ENCODE results near the gene KCNN1. TPM values are rescaled to one million over a fixed set of nuclear protein-coding genes. Genes with fewer than 3 reads are reported as not detected.

KCNN1 gene
- total and polyA plus RNA-seq, 4 donors, result 0.14 to 0.60 (median 0.19) TPM; not detected in 1

GRCh38 chr19:17932485-17933338 is 34.2 kb upstream of the KCNN1 start, which contains the start of gene CCDC124:
CCDC124 (plus strand) TSS chr19:17933015; CDS start chr19:17936421, 3,406 bp downstream.
- no peaks in the 10 kb centered on the region for H3K27me3 ChIP-seq (ENCODE audit: control insufficient read depth in 3 of 3, insufficient read depth in 3 of 3, low read length in 2 of 3)
- H3K4me3 ChIP-seq, result peak within 1 kb of the TSS; percentile 71
- no peaks in the 10 kb centered on the region for H3K9me3 ChIP-seq (ENCODE audit: control insufficient read depth in 4 of 4, insufficient read depth in 3 of 4, low read length in 3 of 4)
- H3K4me1 ChIP-seq (ENCODE audit: control insufficient read depth in 5 of 5, insufficient read depth in 5 of 5, low read length in 5 of 5), result peaks cover 0 to 13% (median 4%) of the 10 kb centered on the region in 5 donors
- WGBS, 2 donors, result 0% methylated on average over 58 to 64 of the region's 64 CpGs
- peak; percentile 96 for ATAC-seq (ENCODE audit: insufficient read depth, low FRiP score)
- peaks cover 0 to 10% (median 7%) of the 10 kb centered on the region in 4 donors for H3K36me3 ChIP-seq (ENCODE audit: control insufficient read depth in 4 of 4, insufficient read depth in 4 of 4, low read length in 4 of 4)
- peak within 1 kb of the TSS; percentile 90 to 94 for H3K9ac ChIP-seq (ENCODE audit: insufficient read depth in 1 of 2, low read length in 2 of 2)
- peak within 1 kb of the TSS; percentile 86 to 89 for H3K27ac ChIP-seq (ENCODE audit: low read depth in 1 of 2, low read length in 1 of 2)
- TF ChIP-seq CTCF (IDR thresholded peaks at IDR 0.05; ENCODE audit: control extremely low read depth, extremely low read depth), result peak; percentile 79
- peak; percentile 90 to 95 (median 94) for DNase-seq

DNA sequence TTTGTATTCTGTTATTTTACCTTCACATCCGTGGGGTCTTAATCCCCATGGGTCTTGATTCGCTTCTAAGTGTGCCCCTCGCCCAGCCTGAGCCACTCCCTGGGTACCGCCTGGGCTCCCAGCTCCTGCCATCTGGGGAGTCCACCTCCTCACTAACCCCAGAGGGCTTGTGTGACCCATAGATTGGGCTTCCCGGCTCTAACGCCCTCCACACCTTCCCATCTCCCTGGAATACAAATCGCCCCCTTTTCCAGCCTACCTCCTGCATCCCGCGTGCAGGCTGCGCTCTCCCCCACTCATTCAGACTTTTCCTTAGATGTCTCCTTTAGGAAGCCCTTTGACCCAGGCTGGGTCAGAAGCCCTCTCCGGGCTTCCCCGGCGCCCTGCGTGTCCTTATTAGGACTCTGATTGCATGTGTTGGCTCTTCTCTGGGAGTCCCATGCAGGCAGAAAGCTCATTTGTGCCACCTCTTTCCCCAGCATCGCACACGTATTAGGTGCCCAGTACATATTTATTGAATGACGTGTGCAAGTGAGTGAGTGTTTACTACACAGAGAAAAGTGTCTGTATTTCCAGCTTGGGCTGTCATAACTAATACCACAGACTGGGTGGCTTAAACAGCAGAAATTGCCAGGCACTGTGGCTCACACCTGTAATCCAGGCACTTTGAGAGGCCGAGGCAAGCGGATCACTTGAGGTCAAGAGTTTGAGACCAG is 33.3 kb upstream of the KCNN1 start:
- H3K9me3 ChIP-seq (ENCODE audit: control insufficient read depth in 4 of 4, insufficient read depth in 3 of 4, low read length in 3 of 4), result no peaks in the 10 kb centered on the region
- H3K27me3 ChIP-seq (ENCODE audit: control insufficient read depth in 3 of 3, insufficient read depth in 3 of 3, low read length in 2 of 3), result no peaks in the 10 kb centered on the region
- peaks cover 0 to 14% (median 9%) of the 10 kb centered on the region in 4 donors for H3K36me3 ChIP-seq (ENCODE audit: control insufficient read depth in 4 of 4, insufficient read depth in 4 of 4, low read length in 4 of 4)
- H3K9ac ChIP-seq (ENCODE audit: insufficient read depth in 1 of 2, low read length in 2 of 2), result peak overlapping the region; percentile 82 to 90
- ATAC-seq (ENCODE audit: insufficient read depth, low FRiP score), result peak; percentile 7
- H3K27ac ChIP-seq (ENCODE audit: low read depth in 1 of 2, low read length in 1 of 2), result peak overlapping the region in 1 of 2 donors; percentile 86
- H3K4me3 ChIP-seq, result peak overlapping the region; percentile 71
- TF ChIP-seq CTCF (IDR thresholded peaks at IDR 0.05; ENCODE audit: control extremely low read depth, extremely low read depth), result no peak
- DNase-seq, result no peak
- WGBS, 2 donors, result 21 to 34% methylated on average over 19 of the region's 19 CpGs
- H3K4me1 ChIP-seq (ENCODE audit: control insufficient read depth in 5 of 5, insufficient read depth in 5 of 5, low read length in 5 of 5), result peaks cover 0 to 13% (median 4%) of the 10 kb centered on the region in 5 donors

DNA sequence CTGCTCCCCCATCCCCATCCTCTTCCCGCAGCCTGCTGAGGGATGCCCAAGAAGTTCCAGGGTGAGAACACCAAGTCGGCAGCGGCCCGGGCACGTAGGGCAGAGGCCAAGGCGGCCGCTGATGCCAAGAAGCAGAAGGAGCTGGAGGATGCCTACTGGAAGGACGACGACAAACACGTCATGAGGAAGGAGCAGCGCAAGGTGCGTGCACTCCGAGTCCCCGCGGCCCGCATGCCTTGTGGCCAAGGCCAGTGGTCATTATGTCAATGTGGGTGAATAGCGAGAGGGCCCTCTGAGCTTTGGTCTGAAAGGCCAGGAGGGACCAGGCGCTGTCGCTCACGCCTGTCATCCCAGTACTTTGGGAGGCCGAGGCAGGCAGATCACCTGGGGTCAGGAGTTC is 30.5 kb upstream of the KCNN1 start:
- ATAC-seq (ENCODE audit: insufficient read depth, low FRiP score) (no peak), DNase-seq (no peak)
- no peaks in the 10 kb centered on the region for H3K9me3 ChIP-seq (ENCODE audit: control insufficient read depth in 4 of 4, insufficient read depth in 3 of 4, low read length in 3 of 4)
- no peak for TF ChIP-seq CTCF (IDR thresholded peaks at IDR 0.05; ENCODE audit: control extremely low read depth, extremely low read depth)
- no peak overlapping the region for H3K27ac ChIP-seq (ENCODE audit: low read depth in 1 of 2, low read length in 1 of 2)
- WGBS, 2 donors, result 95 to 96% methylated on average over 21 of the region's 21 CpGs
- peaks cover 0 to 13% (median 4%) of the 10 kb centered on the region in 5 donors for H3K4me1 ChIP-seq (ENCODE audit: control insufficient read depth in 5 of 5, insufficient read depth in 5 of 5, low read length in 5 of 5)
- no peak overlapping the region for H3K9ac ChIP-seq (ENCODE audit: insufficient read depth in 1 of 2, low read length in 2 of 2)
- H3K36me3 ChIP-seq (ENCODE audit: control insufficient read depth in 4 of 4, insufficient read depth in 4 of 4, low read length in 4 of 4), result peaks cover 0 to 18% (median 11%) of the 10 kb centered on the region in 4 donors
- no peak overlapping the region for H3K4me3 ChIP-seq
- H3K27me3 ChIP-seq (ENCODE audit: control insufficient read depth in 3 of 3, insufficient read depth in 3 of 3, low read length in 2 of 3), result no peaks in the 10 kb centered on the region

All from lung (tissue), 12 donors.